HCT116 (cell line): Measurements from ENCODE around the gene INSL3. TPM values are rescaled to one million over a fixed set of nuclear protein-coding genes. Genes with fewer than 3 reads are reported as not detected.

ENCODE experiments used
- ATAC-seq: fragments of 200-7000 bp; cut with Tn5 transposase; 2 replicates; pipeline ENCODE4 v1.9.1; 2020; ENCODE audit warnings: mild to moderate bottlenecking, moderate library complexity
- BruUV-seq: library from RNA; stranded (reverse); fragments of 400-500 nt; replicated peaks from 2 replicates; lab custom pipeline; 2021; lab: Mats Ljungman, UMichigan
- CTCF ChIA-PET: fragments of 300-600 bp; sonication (Branson Sonifier 250); formaldehyde crosslinking; loops from one replicate; lab custom pipeline; 2021; ENCODE audit warnings: antibody characterized with exemption; lab: Charles Lee
- POLR2A ChIA-PET: fragments of 300-600, 350-600 bp; sonication (Branson Sonifier 250); formaldehyde crosslinking; loops from one replicate; lab custom pipeline; 2021; ENCODE audit warnings: antibody characterized with exemption; lab: Charles Lee
- RAD21 ChIA-PET, 2 experiments: fragments of 300-600 bp; sonication (Branson Sonifier 250); formaldehyde crosslinking; loops; one replicate each; lab custom pipeline; 2023; ENCODE audit warnings: low total read pairs in 2 of 2; ENCODE audit not compliant: uncharacterized antibody in 2 of 2, unreplicated experiment in 2 of 2, low non-redundant PET in 1 of 2; lab: Charles Lee
- DNase-seq: peaks from one replicate; pipeline ENCODE4 v3.0.0-alpha.2; 2010; ENCODE audit warnings: low read depth, low spot score
- H2AFZ ChIP-seq: fragments of 200-600 bp; shearing (Covaris generic), sonication (generic); 2 replicates; pipeline ENCODE4 v1.6.1; 2017; ENCODE audit warnings: low read depth, mixed run types, mixed read lengths, antibody characterized with exemption, low read length; ENCODE audit not compliant: poor library complexity, severe bottlenecking
- H3K27ac ChIP-seq: 2 replicates; pipeline ENCODE4 v1.5.1; 2012; ENCODE audit warnings: low read depth, low read length
- H3K27me3 ChIP-seq: fragments of 200-600 bp; sonication (generic); 2 replicates; pipeline ENCODE4 v1.6.1; 2016; ENCODE audit warnings: mixed run types, low read length, mixed read lengths; ENCODE audit not compliant: insufficient read depth
- H3K36me3 ChIP-seq, 2 experiments: fragments of 200-500 bp in 1 of 2; fragments of 200-600 bp in 1 of 2; sonication (Bioruptor generic) in 1 of 2; sonication (generic) in 1 of 2; 2 replicates each; pipeline versions ENCODE4 v1.5.1 to v1.6.1; 2014 to 2016; ENCODE audit warnings: low read length in 2 of 2, inconsistent platforms in 1 of 2, mixed read lengths in 1 of 2, mixed run types in 1 of 2; ENCODE audit not compliant: insufficient read depth in 2 of 2, control insufficient read depth in 1 of 2
- H3K4me1 ChIP-seq, 2 experiments: fragments of 200-600 bp in 1 of 2; sonication (generic) in 1 of 2; 2 replicates each; pipeline versions ENCODE4 v1.5.1 to v1.6.1; 2012 to 2017; ENCODE audit warnings: low read length in 2 of 2, inconsistent platforms in 1 of 2, mild to moderate bottlenecking in 1 of 2, mixed read lengths in 1 of 2, mixed run types in 1 of 2, moderate library complexity in 1 of 2; ENCODE audit not compliant: insufficient read depth in 2 of 2, control insufficient read depth in 1 of 2
- H3K4me2 ChIP-seq: fragments of 200-600 bp; sonication (generic); 2 replicates; pipeline ENCODE4 v1.6.1; 2017; ENCODE audit warnings: mixed run types, low read length, mixed read lengths
- H3K4me3 ChIP-seq, 2 experiments: fragments of 200-600 bp in 1 of 2; sonication (generic) in 1 of 2; replicated peaks in 1 of 2; 2 replicates each; pipeline ENCODE4 v1.5.1; 2011 to 2016; ENCODE audit warnings: low read length in 2 of 2, control low read depth in 1 of 2, low read depth in 1 of 2, mild to moderate bottlenecking in 1 of 2, mixed read lengths in 1 of 2, mixed run types in 1 of 2
- H3K79me2 ChIP-seq: fragments of 200-600 bp; sonication (generic); 2 replicates; pipeline ENCODE4 v1.6.1; 2017; ENCODE audit warnings: mild to moderate bottlenecking, mixed run types, low read length, moderate library complexity, mixed read lengths; ENCODE audit not compliant: insufficient read depth
- H3K9ac ChIP-seq: fragments of 200-600 bp; sonication (generic); 2 replicates; pipeline ENCODE4 v1.6.1; 2016; ENCODE audit warnings: low read length, mixed read lengths
- H3K9me2 ChIP-seq: fragments of 200-600 bp; sonication (generic), shearing (Covaris generic); 2 replicates; pipeline ENCODE4 v1.6.1; 2017; ENCODE audit warnings: mixed run types, mild to moderate bottlenecking, moderate library complexity; ENCODE audit not compliant: insufficient read depth
- H3K9me3 ChIP-seq, 2 experiments: fragments of 200-500 bp in 1 of 2; fragments of 200-600 bp in 1 of 2; sonication (Bioruptor generic) in 1 of 2; sonication (generic) in 1 of 2; 2 replicates each; pipeline ENCODE4 v1.6.1; 2014 to 2017; ENCODE audit warnings: low read length in 2 of 2, mixed read lengths in 2 of 2, inconsistent platforms in 1 of 2, low read depth in 1 of 2, mild to moderate bottlenecking in 1 of 2, mixed run types in 1 of 2, moderate library complexity in 1 of 2; ENCODE audit not compliant: control insufficient read depth in 1 of 2, insufficient read depth in 1 of 2
- H4K20me1 ChIP-seq: fragments of 200-600 bp; sonication (generic), shearing (Covaris generic); 2 replicates; pipeline ENCODE4 v1.6.1; 2017; ENCODE audit warnings: mixed run types, mild to moderate bottlenecking, moderate library complexity; ENCODE audit not compliant: insufficient read depth
- CEBPB ChIP-seq: IDR thresholded peaks from 2 replicates; pipeline ENCODE4 v1.6.1; 2012; ENCODE audit warnings: low read depth
- ELF1 ChIP-seq: IDR thresholded peaks from 2 replicates; pipeline ENCODE4 v1.6.1; 2012; ENCODE audit warnings: low read depth, borderline replicate concordance
- EZH2 ChIP-seq: fragments of 200-600 bp; sonication (generic); IDR thresholded peaks from 2 replicates; pipeline ENCODE4 v1.6.1; 2017; ENCODE audit warnings: antibody characterized with exemption, mixed run types
- EZH2phosphoT487 ChIP-seq: fragments of 200-600 bp; IDR thresholded peaks from 2 replicates; pipeline ENCODE4 v1.6.1; 2018; ENCODE audit warnings: antibody characterized with exemption, borderline replicate concordance
- SRF ChIP-seq: IDR thresholded peaks from 2 replicates; pipeline ENCODE4 v1.6.1; 2012; ENCODE audit warnings: low read depth
- YY1 ChIP-seq: IDR thresholded peaks from 2 replicates; pipeline ENCODE4 v1.6.1; 2011; ENCODE audit warnings: low read length, low read depth, moderate library complexity, mild to moderate bottlenecking; ENCODE audit not compliant: insufficient replicate concordance; ENCODE audit errors: extremely low read depth
- ZNF274 ChIP-seq: fragments of 200-500 bp; sonication (Bioruptor generic); IDR thresholded peaks from 2 replicates; pipeline ENCODE4 v1.6.1; 2014; ENCODE audit warnings: mild to moderate bottlenecking, low read depth, low read length, inconsistent platforms
- intact Hi-C: fragments of 100-400 bp; cut with micrococcal nuclease; formaldehyde crosslinking; loops from 2 replicates; pipeline ENCODE4 v1.10.0; 2022
- total RNA-seq: library from RNA; stranded (reverse); gene quantifications from one replicate; pipeline ENCODE4 v1.2.1, GENCODE V29; 2021; ENCODE audit not compliant: unreplicated experiment
- TF ChIP-seq, protein P1 (sequence below): IDR thresholded peaks from 2 replicates; pipeline ENCODE4 v1.6.1; 2012
- TF ChIP-seq, protein P2 (sequence below), 3 experiments: fragments of 200-600 bp in 1 of 3; sonication (generic) in 1 of 3; IDR thresholded peaks in 2 of 3; conservative IDR thresholded peaks in 1 of 3; 2 replicates each; pipeline ENCODE4 v1.5.1; 2012 to 2017; ENCODE audit warnings: low read depth in 2 of 3, low read length in 2 of 3, antibody characterized with exemption in 1 of 3, borderline replicate concordance in 1 of 3, control low read depth in 1 of 3, mild to moderate bottlenecking in 1 of 3, mixed read lengths in 1 of 3, mixed run types in 1 of 3, moderate library complexity in 1 of 3; ENCODE audit not compliant: insufficient read depth in 1 of 3
- TF ChIP-seq, protein P3 (sequence below): IDR thresholded peaks from 2 replicates; pipeline ENCODE4 v1.6.1; 2011; ENCODE audit warnings: mild to moderate bottlenecking, low read length, moderate library complexity; ENCODE audit not compliant: insufficient replicate concordance; ENCODE audit errors: extremely low read depth
- TF ChIP-seq, protein P4 (sequence below): IDR thresholded peaks from 2 replicates; pipeline ENCODE4 v1.6.1; 2012; ENCODE audit warnings: low read depth

The INSL3 gene
- total RNA-seq, 1 experiment from 2014 or later, result 0.96 TPM

DNA sequence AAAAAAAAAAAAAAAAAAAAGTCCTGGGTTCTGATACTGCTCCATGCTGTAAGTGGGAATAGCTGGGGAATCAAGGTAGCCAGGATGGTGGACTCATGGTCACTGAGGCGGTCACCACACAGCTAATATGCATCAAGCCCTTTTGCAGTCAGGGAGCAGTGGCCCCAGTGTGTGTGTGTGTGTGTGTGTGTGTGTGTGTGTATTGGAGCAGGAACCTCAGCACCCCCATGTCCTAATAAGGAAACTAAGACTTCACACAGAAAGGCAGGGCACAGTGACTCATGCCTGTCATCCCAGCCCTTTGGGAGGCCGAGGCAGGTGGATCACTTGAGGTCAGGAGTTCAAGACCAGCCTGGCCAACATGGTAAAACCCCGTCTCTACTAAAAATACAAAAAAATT, 14.4 kb downstream of the INSL3 start:
- Histone ChIP-seq H4K20me1 (no peaks in the 10 kb centered on the region), H3K4me2 (no peak overlapping the region), H3K27ac (no peak overlapping the region), H3K27me3 (no peaks in the 10 kb centered on the region), H3K36me3 (peaks cover 0 to 5% of the 10 kb centered on the region in 2 experiments; a peak in 2 of 4 replicates), H3K9ac (no peak overlapping the region), H3K4me1 (peaks cover 4 to 15% of the 10 kb centered on the region in 2 experiments; a peak in 2 of 4 replicates), H3K9me2 (no peaks in the 10 kb centered on the region), H3K9me3 (no peaks in the 10 kb centered on the region), H2AFZ (no peak overlapping the region), H3K79me2 (peaks cover 4% of the 10 kb centered on the region; the same call in 1 of the 2 replicates), H3K4me3 (no peak overlapping the region)
- intact Hi-C loops, result no loop called here
- TF ChIP-seq, protein P1, sequence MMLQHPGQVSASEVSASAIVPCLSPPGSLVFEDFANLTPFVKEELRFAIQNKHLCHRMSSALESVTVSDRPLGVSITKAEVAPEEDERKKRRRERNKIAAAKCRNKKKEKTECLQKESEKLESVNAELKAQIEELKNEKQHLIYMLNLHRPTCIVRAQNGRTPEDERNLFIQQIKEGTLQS, result no peak
- TF ChIP-seq SRF, result peak; percentile 56; the same call in 1 of the 2 replicates
- no peak for TF ChIP-seq ZNF274
- TF ChIP-seq, protein P2, sequence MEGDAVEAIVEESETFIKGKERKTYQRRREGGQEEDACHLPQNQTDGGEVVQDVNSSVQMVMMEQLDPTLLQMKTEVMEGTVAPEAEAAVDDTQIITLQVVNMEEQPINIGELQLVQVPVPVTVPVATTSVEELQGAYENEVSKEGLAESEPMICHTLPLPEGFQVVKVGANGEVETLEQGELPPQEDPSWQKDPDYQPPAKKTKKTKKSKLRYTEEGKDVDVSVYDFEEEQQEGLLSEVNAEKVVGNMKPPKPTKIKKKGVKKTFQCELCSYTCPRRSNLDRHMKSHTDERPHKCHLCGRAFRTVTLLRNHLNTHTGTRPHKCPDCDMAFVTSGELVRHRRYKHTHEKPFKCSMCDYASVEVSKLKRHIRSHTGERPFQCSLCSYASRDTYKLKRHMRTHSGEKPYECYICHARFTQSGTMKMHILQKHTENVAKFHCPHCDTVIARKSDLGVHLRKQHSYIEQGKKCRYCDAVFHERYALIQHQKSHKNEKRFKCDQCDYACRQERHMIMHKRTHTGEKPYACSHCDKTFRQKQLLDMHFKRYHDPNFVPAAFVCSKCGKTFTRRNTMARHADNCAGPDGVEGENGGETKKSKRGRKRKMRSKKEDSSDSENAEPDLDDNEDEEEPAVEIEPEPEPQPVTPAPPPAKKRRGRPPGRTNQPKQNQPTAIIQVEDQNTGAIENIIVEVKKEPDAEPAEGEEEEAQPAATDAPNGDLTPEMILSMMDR (IDR thresholded peaks at IDR 0.05 in 2 of 3, conservative IDR thresholded peaks at IDR 0.05 in 1 of 3; ENCODE audit: borderline replicate concordance in 1 of 3, insufficient read depth in 1 of 3, low read depth in 2 of 3, low read length in 2 of 3), result no peak
- no peak for TF ChIP-seq EZH2
- no peak for TF ChIP-seq ELF1
- TF ChIP-seq EZH2phosphoT487, result no peak
- DNase-seq (no peak), ATAC-seq (peak; percentile 20; the same call in 1 of the 2 replicates)
- RAD21 ChIA-PET, result no interaction called here
- CTCF ChIA-PET, result no interaction called here
- POLR2A ChIA-PET, result no interaction called here
- no TSS peak for BruUV-seq

DNA sequence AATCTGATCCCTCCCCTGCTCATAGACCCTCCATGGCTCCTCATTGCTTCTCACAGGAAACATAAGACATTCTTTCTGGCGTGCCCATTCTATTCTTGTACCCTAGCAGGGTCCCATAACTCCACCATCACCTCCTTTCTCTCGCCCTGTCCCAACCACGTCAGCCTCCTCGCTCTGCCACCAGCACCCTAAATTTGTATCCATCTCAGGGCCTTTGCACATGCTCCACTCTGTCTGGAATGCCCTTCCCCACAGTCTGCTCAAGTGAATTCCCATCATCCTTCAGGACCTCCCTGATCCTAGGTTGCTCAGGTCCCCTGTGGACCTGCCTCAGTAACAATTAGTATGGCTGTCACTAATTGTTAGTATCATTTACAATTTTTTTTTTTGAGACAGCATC, 15.9 kb downstream of the INSL3 start:
- no peaks in the 10 kb centered on the region for H3K9me2 ChIP-seq
- H3K27me3 ChIP-seq, result no peaks in the 10 kb centered on the region
- H3K9me3 ChIP-seq, result no peaks in the 10 kb centered on the region
- POLR2A ChIA-PET, result interaction anchor here (1.4 kb wide), 1 partner anchor 10 kb away, joined by 7 read pairs; the partner anchor contains the start of gene B3GNT3
- H3K4me3 ChIP-seq, result no peak overlapping the region
- peaks cover 4 to 15% of the 10 kb centered on the region in 2 experiments; a peak in 2 of 4 replicates for H3K4me1 ChIP-seq
- intact Hi-C loops, result no loop called here
- H3K79me2 ChIP-seq, result peaks cover 4% of the 10 kb centered on the region; the same call in 1 of the 2 replicates
- H3K9ac ChIP-seq, result no peak overlapping the region
- no TSS peak for BruUV-seq
- no peak overlapping the region for H3K4me2 ChIP-seq
- H2AFZ ChIP-seq, result no peak overlapping the region
- no peak overlapping the region for H3K27ac ChIP-seq
- ATAC-seq (no peak), DNase-seq (no peak)
- CTCF ChIA-PET, result no interaction called here
- RAD21 ChIA-PET, result no interaction called here
- no peaks in the 10 kb centered on the region for H4K20me1 ChIP-seq
- H3K36me3 ChIP-seq, result peaks cover 0 to 5% of the 10 kb centered on the region in 2 experiments; a peak in 2 of 4 replicates
- TF ChIP-seq CEBPB (no peak), ZNF274 (no peak), YY1 (no peak), SRF (no peak)
- TF ChIP-seq, protein P3, sequence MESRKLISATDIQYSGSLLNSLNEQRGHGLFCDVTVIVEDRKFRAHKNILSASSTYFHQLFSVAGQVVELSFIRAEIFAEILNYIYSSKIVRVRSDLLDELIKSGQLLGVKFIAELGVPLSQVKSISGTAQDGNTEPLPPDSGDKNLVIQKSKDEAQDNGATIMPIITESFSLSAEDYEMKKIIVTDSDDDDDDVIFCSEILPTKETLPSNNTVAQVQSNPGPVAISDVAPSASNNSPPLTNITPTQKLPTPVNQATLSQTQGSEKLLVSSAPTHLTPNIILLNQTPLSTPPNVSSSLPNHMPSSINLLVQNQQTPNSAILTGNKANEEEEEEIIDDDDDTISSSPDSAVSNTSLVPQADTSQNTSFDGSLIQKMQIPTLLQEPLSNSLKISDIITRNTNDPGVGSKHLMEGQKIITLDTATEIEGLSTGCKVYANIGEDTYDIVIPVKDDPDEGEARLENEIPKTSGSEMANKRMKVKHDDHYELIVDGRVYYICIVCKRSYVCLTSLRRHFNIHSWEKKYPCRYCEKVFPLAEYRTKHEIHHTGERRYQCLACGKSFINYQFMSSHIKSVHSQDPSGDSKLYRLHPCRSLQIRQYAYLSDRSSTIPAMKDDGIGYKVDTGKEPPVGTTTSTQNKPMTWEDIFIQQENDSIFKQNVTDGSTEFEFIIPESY, result no peak
- TF ChIP-seq, protein P4, sequence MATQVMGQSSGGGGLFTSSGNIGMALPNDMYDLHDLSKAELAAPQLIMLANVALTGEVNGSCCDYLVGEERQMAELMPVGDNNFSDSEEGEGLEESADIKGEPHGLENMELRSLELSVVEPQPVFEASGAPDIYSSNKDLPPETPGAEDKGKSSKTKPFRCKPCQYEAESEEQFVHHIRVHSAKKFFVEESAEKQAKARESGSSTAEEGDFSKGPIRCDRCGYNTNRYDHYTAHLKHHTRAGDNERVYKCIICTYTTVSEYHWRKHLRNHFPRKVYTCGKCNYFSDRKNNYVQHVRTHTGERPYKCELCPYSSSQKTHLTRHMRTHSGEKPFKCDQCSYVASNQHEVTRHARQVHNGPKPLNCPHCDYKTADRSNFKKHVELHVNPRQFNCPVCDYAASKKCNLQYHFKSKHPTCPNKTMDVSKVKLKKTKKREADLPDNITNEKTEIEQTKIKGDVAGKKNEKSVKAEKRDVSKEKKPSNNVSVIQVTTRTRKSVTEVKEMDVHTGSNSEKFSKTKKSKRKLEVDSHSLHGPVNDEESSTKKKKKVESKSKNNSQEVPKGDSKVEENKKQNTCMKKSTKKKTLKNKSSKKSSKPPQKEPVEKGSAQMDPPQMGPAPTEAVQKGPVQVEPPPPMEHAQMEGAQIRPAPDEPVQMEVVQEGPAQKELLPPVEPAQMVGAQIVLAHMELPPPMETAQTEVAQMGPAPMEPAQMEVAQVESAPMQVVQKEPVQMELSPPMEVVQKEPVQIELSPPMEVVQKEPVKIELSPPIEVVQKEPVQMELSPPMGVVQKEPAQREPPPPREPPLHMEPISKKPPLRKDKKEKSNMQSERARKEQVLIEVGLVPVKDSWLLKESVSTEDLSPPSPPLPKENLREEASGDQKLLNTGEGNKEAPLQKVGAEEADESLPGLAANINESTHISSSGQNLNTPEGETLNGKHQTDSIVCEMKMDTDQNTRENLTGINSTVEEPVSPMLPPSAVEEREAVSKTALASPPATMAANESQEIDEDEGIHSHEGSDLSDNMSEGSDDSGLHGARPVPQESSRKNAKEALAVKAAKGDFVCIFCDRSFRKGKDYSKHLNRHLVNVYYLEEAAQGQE, result no peak
